PC-9 (cell line): ENCODE results near the gene SUGP1. TPM values are rescaled to one million over a fixed set of nuclear protein-coding genes. Genes with fewer than 3 reads are reported as not detected.

Source experiments
- BruUV-seq: library from RNA; stranded (reverse); fragments of 400-500 nt; replicated peaks from 2 replicates; lab custom pipeline; 2021; lab: Mats Ljungman, UMichigan
- CTCF ChIA-PET: fragments of 300-600 bp; sonication (Branson Sonifier 250); formaldehyde crosslinking; loops from one replicate; lab custom pipeline; 2022; ENCODE audit warnings: antibody characterized with exemption; lab: Charles Lee
- POLR2A ChIA-PET: fragments of 300-600 bp; sonication (Branson Sonifier 250); formaldehyde crosslinking; loops from one replicate; lab custom pipeline; 2022; ENCODE audit warnings: antibody characterized with exemption; ENCODE audit not compliant: unreplicated experiment; lab: Charles Lee
- DNase-seq, 2 experiments: peaks; one replicate each; pipeline versions ENCODE4 v3.0.0 to v3.0.0-alpha.2; 2015 to 2022; ENCODE audit warnings: mixed read lengths in 1 of 2
- H2AFZ ChIP-seq: fragments of 200-600 bp; sonication (generic); 2 replicates; pipeline ENCODE4 v1.8.1; 2017; ENCODE audit warnings: antibody characterized with exemption
- H3F3A ChIP-seq: fragments of 200-600 bp; sonication (generic); 2 replicates; pipeline ENCODE4 v1.8.1; 2017; ENCODE audit warnings: antibody characterized with exemption, mild to moderate bottlenecking, low read depth; ENCODE audit not compliant: insufficient read depth
- H3K27ac ChIP-seq: fragments of 200-600 bp; sonication (generic); 2 replicates; pipeline ENCODE4 v1.6.1; 2016; ENCODE audit warnings: mixed run types
- H3K27me3 ChIP-seq: fragments of 200-600 bp; sonication (generic); 2 replicates; pipeline ENCODE4 v1.6.1; 2016; ENCODE audit warnings: low read depth, mixed run types; ENCODE audit not compliant: insufficient read depth
- H3K36me3 ChIP-seq: fragments of 200-600 bp; sonication (generic); 2 replicates; pipeline ENCODE4 v1.6.1; 2016; ENCODE audit warnings: low read depth, mixed run types
- H3K4me1 ChIP-seq: fragments of 200-600 bp; sonication (generic); replicated peaks from 2 replicates; pipeline ENCODE4 v1.6.1; 2016; ENCODE audit warnings: mixed run types; ENCODE audit not compliant: insufficient read depth
- H3K4me2 ChIP-seq: fragments of 200-600 bp; sonication (generic); 2 replicates; pipeline ENCODE4 v1.6.1; 2017; ENCODE audit warnings: mixed run types
- H3K4me3 ChIP-seq: fragments of 200-600 bp; sonication (generic); 2 replicates; pipeline ENCODE4 v1.6.1; 2016; ENCODE audit warnings: mixed run types
- H3K79me2 ChIP-seq: fragments of 200-600 bp; sonication (generic); 2 replicates; pipeline ENCODE4 v1.6.1; 2017; ENCODE audit warnings: low read depth, mixed run types
- H3K9me2 ChIP-seq: fragments of 200-600 bp; sonication (generic); 2 replicates; pipeline ENCODE4 v1.8.1; 2017; ENCODE audit warnings: mild to moderate bottlenecking; ENCODE audit not compliant: insufficient read depth
- H3K9me3 ChIP-seq: fragments of 200-600 bp; sonication (generic); 2 replicates; pipeline ENCODE4 v1.8.1; 2016; ENCODE audit warnings: low read depth; ENCODE audit not compliant: insufficient read depth
- H4K20me1 ChIP-seq: fragments of 200-600 bp; sonication (generic); 2 replicates; pipeline ENCODE4 v1.8.1; 2017; ENCODE audit not compliant: insufficient read depth
- CTCF ChIP-seq: fragments of 200-600 bp; sonication (generic); conservative IDR thresholded peaks from 2 replicates; pipeline ENCODE4 v1.6.1; 2017; ENCODE audit warnings: mixed run types, antibody characterized with exemption, mild to moderate bottlenecking, moderate library complexity
- EZH2 ChIP-seq: fragments of 200-600 bp; sonication (generic); IDR thresholded peaks from 2 replicates; pipeline ENCODE4 v1.8.0; 2017; ENCODE audit warnings: antibody characterized with exemption, low read depth
- intact Hi-C: fragments of 100-400 bp; cut with micrococcal nuclease; formaldehyde crosslinking; loops from one replicate; pipeline ENCODE4 v1.10.0; 2022; ENCODE audit not compliant: unreplicated experiment
- total RNA-seq: library from RNA; stranded (reverse); gene quantifications from 2 replicates; pipeline ENCODE4 v1.2.3, GENCODE V29; 2021

The SUGP1 gene
- total RNA-seq, 1 experiment from 2014 or later, result 56.7 TPM

DNA sequence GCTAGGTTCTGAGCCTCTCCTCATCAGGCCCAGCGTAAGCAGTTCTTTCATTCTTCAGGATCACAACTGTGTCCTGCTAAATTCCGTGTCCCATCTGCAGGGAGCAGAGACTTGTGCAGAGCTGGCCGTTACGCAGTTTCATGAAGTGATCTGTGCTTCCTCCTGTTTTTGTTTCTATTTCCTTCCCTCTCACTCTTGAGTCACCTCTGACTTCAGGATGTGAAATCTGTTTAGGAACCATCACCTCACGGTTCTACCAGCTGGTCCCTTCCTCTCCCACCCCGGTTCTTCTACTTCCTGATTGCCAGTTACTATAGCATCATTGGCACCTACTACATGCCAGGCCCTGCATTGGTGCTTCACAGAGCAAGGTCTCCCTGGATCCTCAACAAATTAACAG, 8.8 kb upstream of the SUGP1 start:
- Histone ChIP-seq H3K4me2 (no peak overlapping the region), H3K36me3 (peaks cover 14% of the 10 kb centered on the region; the same call in 1 of the 2 replicates), H3K79me2 (peaks cover 42% of the 10 kb centered on the region), H3F3A (no peaks in the 10 kb centered on the region; the same call in 1 of the 2 replicates), H2AFZ (no peak overlapping the region), H4K20me1 (peaks cover 54% of the 10 kb centered on the region), H3K27me3 (no peaks in the 10 kb centered on the region), H3K9me3 (no peaks in the 10 kb centered on the region), H3K9me2 (no peaks in the 10 kb centered on the region), H3K27ac (no peak overlapping the region), H3K4me1 (no peaks in the 10 kb centered on the region), H3K4me3 (no peak overlapping the region)
- ChIA-PET CTCF (no interaction called here), POLR2A (no interaction called here)
- no peak for TF ChIP-seq EZH2
- intact Hi-C loops, result no loop called here
- DNase-seq, result no peak
- BruUV-seq, result no TSS peak

DNA sequence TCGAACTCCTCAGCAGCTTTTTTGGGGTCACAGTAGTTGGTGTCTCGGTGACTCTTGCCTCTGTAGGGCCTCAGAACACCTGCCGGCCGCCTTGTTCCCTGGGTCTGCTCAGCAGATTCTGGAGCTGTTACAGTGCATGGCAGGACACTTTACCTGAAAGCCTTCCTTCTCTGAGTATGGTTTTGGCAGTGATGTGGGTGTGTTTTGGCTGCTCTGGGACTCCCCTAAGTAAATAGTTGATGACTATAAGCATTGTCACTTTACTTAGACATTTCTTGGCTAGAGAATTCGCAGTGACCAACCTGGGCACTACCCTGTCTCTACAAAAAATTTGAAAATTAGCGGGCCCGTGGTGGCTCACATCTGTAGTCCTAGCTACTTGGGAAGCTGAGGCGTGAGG, 7.4 kb upstream of the SUGP1 start:
- Histone ChIP-seq H3K4me2 (no peak overlapping the region), H3K4me1 (peaks cover under 1% of the 10 kb centered on the region; the same call in 1 of the 2 replicates), H3K9me2 (no peaks in the 10 kb centered on the region), H4K20me1 (peaks cover 49% of the 10 kb centered on the region), H3K4me3 (no peak overlapping the region), H3F3A (peaks cover under 1% of the 10 kb centered on the region; the same call in 1 of the 2 replicates), H3K27me3 (no peaks in the 10 kb centered on the region), H3K36me3 (peaks cover 21% of the 10 kb centered on the region), H3K79me2 (peaks cover 56% of the 10 kb centered on the region), H3K9me3 (no peaks in the 10 kb centered on the region), H3K27ac (no peak overlapping the region), H2AFZ (no peak overlapping the region)
- TF ChIP-seq EZH2, result no peak
- TF ChIP-seq CTCF, result no peak
- intact Hi-C loops, result no loop called here
- BruUV-seq, result no TSS peak
- ChIA-PET POLR2A (interaction anchor here (0.7 kb wide), 1 partner anchor 617 kb away, joined by 32 read pairs; no protein-coding TSS in a partner anchor), CTCF (interaction anchor here (1.1 kb wide), 1 partner anchor 50 kb away, joined by 3 read pairs; no protein-coding TSS in a partner anchor)
- no peak for DNase-seq

DNA sequence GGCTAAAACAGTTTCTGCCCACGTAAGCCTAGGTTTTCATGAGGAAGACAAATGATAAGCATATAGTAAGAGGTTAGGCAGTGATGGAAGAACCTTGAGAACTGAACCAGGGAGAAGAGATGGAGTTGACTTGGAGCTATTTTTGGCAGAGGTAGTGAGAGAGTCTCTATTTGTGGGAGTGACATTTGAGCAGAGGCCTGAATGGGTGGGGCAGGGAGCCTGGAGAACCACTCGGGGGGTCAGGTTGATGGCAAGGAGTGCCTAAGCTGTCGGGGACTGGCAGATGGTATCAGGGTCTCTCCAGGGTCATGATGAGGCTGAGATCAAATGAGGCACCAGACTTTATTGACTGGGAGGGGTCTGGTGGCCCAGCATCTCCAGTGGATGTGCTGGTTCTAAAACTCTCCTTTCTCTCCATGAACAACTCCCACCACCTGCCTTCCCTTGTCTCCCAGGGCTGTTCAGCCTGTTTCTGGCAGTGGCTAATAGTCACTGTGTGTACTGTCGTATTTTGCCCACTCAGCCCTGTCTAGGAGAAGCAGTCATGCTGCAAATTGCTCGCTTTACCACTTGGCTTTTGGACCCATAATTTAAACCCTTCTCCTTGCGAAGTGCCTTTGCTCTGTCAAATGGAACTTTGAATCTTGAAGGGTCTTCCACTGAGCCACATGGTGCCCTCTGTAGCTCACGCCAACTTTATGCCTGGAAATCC, 3.9 kb upstream of the SUGP1 start:
- DNase-seq, result no peak
- POLR2A ChIA-PET, result no interaction called here
- H3K27me3 ChIP-seq, result no peaks in the 10 kb centered on the region
- H3K4me3 ChIP-seq, result no peak overlapping the region
- BruUV-seq, result no TSS peak
- H3K79me2 ChIP-seq, result peaks cover 78% of the 10 kb centered on the region
- H3K9me2 ChIP-seq, result no peaks in the 10 kb centered on the region
- peaks cover 39% of the 10 kb centered on the region for H4K20me1 ChIP-seq
- peaks cover 16% of the 10 kb centered on the region for H3K4me1 ChIP-seq
- CTCF ChIA-PET, result interaction anchor here (0.6 kb wide), 1 partner anchor 118 kb away, joined by 4 read pairs; no protein-coding TSS in a partner anchor
- no peak overlapping the region for H3K27ac ChIP-seq
- no peak overlapping the region for H3K4me2 ChIP-seq
- intact Hi-C loops, result loop anchor here (5.0 kb wide), 1 partner anchor 132 kb away; the partner anchor contains the start of genes BORCS8 and RFXANK
- H2AFZ ChIP-seq, result no peak overlapping the region
- TF ChIP-seq CTCF (no peak), EZH2 (no peak)
- peaks cover 15% of the 10 kb centered on the region for H3K36me3 ChIP-seq
- peaks cover 4% of the 10 kb centered on the region for H3F3A ChIP-seq
- no peaks in the 10 kb centered on the region for H3K9me3 ChIP-seq
